GM18951 (cell line): ENCODE data around the gene PLCXD3.

Source experiments
- POLR2A ChIP-seq: IDR thresholded peaks from 4 replicates; pipeline ENCODE4 v1.6.1; 2011; ENCODE audit warnings: mild to moderate bottlenecking; ENCODE audit not compliant: insufficient read length, insufficient read depth; ENCODE audit errors: extremely low read depth
- in situ Hi-C: fragments of 300-500 bp; cut with MboI; formaldehyde crosslinking; loops from one replicate; pipeline ENCODE4 v1.12.0; 2022; ENCODE audit warnings: low sequenced_read_pairs, mixed read lengths, inconsistent platforms; ENCODE audit not compliant: unreplicated experiment

Gene PLCXD3

GRCh38 chr5:41263335-41263734, 247.1 kb downstream of the PLCXD3 start:
- no peak for TF ChIP-seq POLR2A
- in situ Hi-C loops, result no loop called here
